ENCODE results near the gene DHX35.

GRCh38 chr20:38937978-38938473 is 24.1 kb upstream of the DHX35 start:
- TF ChIP-seq CTCF (IDR thresholded peaks at IDR 0.05; ENCODE audit: borderline replicate concordance, extremely low read depth, low read length, poor library complexity, severe bottlenecking) = no peak
- no peak for TF ChIP-seq EZH2 (IDR thresholded peaks at IDR 0.05; ENCODE audit: borderline replicate concordance, low read depth, low read length, severe bottlenecking)

Data from DND-41 (cell line).